VCaP (cell line): ENCODE measurements around the gene ROR2.

Source experiments
- H3K27ac ChIP-seq: fragments of 450-650 bp; 2 replicates; pipeline ENCODE4 v1.5.1; 2017
- TF ChIP-seq, protein P1 (sequence below): fragments of 450-650 bp; conservative IDR thresholded peaks from 2 replicates; pipeline ENCODE4 v1.5.1; 2017; ENCODE audit warnings: mild to moderate bottlenecking, moderate library complexity

The ROR2 gene

DNA sequence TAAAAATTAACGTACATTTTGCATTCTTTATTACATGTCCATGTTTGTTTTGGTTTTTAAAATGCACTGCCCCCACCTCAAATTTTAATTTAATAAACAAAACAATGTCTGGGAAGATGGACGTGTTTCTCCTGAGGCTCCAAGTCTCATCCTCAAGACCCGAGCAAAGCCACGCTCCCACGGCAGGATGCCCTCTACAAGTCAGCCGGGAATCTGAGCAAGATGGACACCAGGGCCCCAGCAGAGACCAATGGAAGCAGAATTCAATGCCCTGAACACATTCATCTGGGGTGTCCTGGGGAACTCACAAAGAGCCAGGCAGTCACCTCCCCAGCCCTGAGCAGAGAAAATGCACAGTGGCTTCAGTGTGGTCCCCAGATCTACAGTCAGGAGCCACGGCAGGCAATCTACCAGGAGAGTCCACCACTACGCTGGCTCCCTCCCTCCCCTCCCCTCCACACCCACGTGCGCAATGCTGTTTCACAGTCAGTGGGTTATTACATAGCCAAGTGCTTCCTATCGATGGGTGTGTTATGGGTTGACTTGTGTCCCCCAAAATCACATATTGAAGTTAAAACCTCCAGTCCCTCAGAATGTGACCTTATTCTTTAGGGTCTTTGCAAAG is 129.8 kb downstream of the ROR2 start:
- no peak overlapping the region for H3K27ac ChIP-seq
- TF ChIP-seq, protein P1, sequence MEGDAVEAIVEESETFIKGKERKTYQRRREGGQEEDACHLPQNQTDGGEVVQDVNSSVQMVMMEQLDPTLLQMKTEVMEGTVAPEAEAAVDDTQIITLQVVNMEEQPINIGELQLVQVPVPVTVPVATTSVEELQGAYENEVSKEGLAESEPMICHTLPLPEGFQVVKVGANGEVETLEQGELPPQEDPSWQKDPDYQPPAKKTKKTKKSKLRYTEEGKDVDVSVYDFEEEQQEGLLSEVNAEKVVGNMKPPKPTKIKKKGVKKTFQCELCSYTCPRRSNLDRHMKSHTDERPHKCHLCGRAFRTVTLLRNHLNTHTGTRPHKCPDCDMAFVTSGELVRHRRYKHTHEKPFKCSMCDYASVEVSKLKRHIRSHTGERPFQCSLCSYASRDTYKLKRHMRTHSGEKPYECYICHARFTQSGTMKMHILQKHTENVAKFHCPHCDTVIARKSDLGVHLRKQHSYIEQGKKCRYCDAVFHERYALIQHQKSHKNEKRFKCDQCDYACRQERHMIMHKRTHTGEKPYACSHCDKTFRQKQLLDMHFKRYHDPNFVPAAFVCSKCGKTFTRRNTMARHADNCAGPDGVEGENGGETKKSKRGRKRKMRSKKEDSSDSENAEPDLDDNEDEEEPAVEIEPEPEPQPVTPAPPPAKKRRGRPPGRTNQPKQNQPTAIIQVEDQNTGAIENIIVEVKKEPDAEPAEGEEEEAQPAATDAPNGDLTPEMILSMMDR = no peak

DNA sequence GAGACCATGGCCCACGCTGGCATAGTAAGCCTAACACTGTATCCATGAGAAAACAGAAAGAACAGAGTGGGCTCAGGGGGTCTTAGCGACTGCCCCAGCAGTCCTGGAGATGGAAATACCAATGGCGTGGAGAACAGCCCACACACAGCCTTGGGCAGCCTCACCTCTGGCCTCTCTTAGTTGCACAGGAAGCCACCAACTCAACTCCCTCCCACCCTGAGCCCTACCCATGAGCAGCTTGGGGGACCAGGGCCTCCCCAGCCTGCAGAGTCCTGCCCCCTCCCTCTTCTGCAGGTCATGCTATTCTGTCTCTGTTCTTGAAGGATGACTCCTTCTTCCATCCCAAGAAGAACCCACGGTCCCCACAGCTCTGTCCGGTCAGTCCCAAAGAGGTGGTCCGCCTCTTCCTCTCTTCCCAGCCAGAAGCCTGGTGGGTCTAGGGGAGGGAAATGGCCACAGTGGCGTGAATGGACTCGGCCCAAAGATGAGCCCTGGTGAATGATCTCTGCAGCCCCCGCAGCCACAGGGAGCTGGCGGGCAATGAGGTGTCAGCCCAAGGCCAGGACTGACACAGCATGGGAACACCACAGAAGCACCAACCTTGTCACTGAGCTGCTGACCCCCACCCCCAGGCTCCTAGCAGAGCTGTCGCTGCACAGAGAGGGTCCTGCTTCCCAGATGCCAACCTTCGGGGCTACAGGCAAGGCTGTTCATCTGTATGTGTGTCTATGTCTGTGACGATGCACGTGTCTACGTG is 131.2 kb downstream of the ROR2 start:
- H3K27ac ChIP-seq = no peak overlapping the region
- TF ChIP-seq, protein P1 = no peak

DNA sequence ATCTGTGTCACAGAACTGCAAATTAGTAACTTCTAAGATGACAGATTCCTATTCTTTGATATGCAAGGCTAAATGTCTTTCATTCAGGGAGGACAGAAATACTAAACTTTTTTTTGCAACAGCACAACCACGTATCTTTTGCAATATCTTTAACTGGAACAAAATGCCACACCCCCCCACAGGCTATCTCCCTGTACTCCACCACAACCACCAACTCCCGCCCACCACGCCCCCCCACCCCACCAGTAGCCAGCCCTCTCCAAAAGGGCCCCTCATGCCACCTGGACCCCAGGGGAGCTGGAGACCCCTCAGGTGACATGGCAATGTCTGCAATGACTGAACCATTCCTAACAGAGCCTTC is 131.8 kb downstream of the ROR2 start:
- TF ChIP-seq, protein P1 = no peak
- H3K27ac ChIP-seq = no peak overlapping the region

DNA sequence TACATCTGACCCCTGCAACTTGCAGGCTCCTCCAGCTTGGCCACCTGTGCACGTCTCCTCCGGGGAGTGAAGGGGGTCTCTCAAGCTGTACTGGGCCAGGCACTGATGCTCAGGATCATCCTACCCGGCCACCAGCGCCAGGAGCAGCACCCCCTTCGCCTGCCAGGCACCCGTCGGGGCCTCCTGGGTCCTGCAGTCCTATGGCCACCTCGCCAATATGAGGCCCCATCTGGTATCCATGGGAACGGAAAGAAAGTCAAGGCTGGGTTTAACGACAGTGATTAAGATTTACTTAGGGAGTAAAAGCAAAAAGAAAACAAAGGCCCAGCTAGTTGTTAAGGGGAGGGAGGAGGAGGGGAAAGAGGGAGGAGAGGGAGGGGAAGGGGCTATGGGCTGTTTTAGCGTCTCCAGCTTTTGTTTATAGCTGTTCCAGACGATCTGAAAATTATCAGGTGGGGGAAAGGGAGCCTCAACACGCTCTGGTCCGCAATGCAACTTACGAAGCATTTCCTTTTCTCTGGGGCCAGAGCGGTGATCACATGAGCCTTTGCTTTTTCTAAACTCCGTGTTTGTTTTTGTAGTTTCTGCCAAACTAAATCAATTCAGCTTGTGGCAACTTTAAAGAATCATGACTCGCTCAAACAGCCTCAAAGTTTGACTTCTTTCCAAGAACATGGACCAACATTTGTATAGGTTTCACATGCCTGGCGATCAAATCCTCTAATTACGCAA is 132.4 kb downstream of the ROR2 start:
- TF ChIP-seq, protein P1 = no peak
- no peak overlapping the region for H3K27ac ChIP-seq

DNA sequence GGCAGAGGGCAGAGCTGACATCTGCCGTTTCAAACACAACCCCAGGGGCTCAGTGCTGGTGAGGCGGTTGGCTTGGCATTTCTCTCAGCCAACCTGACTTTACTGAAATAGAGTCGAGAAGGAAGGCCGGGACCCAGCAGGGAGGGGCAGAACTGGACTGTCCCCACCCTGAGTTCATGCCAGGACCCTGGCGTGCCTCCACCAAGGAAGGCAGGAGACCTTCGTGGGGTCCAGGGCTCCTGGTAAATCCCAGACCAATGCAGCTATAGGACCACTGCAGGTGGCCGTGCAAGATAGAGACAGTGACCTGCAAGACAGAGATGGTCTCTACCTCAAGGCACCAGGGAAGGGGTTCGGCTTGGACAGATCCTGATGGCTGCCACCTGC is 132.9 kb downstream of the ROR2 start:
- TF ChIP-seq, protein P1 = no peak
- no peak overlapping the region for H3K27ac ChIP-seq

DNA sequence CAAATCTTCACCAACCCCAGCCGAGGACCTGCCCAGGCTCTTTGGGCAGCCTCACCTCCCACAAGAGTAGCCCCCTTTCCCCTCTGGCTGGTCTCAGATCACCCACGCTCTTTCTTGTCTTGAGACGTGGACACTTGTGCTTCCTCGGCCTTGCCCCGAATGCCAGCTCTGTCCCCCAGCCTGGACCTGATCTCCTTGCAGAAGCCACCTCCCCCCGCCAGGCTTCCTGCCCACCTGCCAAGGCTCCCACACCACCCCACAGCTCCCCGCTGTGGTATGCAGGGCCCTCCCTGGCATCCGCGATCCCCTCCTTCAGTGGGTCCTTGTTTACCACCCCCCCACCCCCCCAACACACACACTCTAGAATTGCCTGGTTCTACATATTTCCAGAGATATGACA is 133.7 kb downstream of the ROR2 start:
- H3K27ac ChIP-seq = no peak overlapping the region
- TF ChIP-seq, protein P1 = no peak

DNA sequence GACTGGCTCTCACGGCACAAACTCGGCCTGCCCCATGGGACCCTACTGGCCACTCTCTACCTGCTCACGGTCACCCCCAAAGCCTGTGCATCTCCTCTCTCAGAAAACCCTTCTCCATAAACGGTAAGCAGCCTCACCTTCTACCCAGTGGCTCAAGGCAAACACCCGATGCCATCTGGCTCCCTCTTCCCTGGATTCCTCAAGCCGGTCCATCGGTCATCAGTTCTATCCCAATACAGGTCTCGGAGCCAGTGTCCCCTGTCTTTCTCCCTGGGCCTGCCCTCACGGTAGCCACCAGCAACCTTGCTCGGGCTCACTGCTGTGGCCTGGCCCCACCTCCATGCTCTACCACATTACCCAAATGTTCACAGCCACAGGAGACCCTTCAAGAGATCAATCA is 134.1 kb downstream of the ROR2 start:
- TF ChIP-seq, protein P1 = no peak

More for the DNA sequence above, 134.1 kb downstream of the ROR2 start:
- no peak overlapping the region for H3K27ac ChIP-seq
